ENCODE data around the gene GPR68.

The GPR68 gene, protein sequence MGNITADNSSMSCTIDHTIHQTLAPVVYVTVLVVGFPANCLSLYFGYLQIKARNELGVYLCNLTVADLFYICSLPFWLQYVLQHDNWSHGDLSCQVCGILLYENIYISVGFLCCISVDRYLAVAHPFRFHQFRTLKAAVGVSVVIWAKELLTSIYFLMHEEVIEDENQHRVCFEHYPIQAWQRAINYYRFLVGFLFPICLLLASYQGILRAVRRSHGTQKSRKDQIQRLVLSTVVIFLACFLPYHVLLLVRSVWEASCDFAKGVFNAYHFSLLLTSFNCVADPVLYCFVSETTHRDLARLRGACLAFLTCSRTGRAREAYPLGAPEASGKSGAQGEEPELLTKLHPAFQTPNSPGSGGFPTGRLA

DNA sequence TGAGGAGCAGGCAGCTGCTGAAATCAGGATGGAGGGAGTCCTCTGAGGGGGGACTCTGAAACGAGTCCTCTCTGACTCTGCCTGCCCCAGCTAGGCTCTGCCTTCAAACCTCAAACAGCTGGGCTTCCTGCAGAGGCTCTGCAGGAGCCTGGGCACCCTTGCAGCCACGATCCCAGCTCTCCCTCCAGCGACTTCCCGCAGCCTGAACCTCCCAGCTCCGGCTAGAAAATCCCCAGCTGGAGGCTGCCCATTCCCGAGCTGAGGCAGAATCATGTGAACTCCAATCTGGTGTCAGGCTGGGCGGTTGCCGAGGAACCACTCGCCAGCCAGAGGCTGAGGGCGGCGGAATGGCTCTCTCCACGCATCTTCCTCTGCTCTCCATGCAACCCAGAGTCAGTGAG is at the start of gene GPR68:
TSS of gene GPR68 (minus strand) at position 204 of the 401 bp plus-strand sequence. CDS start 9,654 bp downstream, outside the sequence.
- DNase-seq (no peak), ATAC-seq (no peak)

DNA sequence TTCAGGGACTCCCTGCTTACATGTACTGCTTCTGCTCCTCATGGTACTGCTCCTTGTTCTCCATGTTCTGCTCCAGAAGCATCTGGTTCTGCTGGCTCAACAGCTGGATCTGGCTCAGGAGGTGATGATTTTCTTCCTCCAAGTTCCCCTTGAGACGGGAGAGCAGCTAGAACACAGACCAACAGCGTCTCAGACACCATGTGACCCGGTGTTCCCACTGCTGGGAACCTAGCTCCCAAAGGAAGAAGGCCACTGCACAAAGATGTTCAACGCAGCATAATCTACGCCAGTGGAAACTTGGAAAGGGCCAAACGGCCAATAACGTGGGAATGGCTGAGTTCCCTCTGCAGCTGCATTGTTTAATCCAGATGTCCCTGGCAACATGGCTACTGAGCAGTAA is 49.6 kb upstream of the GPR68 start:
- no peak for ATAC-seq
- DNase-seq, result no peak

DNA sequence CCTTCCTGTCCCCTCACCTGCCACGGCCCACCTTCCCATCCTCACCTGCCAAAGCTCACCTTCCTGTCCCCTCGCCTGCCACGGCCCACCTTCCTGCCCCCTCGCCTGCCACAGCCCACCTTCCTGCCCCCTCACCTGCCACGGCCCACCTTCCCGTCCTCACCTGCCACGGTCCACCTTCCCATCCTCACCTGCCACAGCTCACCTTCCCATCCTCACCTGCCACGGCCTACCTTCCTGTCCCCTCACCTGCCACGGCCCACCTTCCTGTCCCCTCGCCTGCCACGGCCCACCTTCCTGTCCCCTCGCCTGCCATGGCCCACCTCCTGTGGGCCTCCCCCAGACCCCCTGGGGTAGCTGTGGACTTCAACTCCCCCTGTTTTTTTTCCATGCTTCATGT is 48.8 kb upstream of the GPR68 start:
- ATAC-seq, result no peak
- DNase-seq, result no peak

DNA sequence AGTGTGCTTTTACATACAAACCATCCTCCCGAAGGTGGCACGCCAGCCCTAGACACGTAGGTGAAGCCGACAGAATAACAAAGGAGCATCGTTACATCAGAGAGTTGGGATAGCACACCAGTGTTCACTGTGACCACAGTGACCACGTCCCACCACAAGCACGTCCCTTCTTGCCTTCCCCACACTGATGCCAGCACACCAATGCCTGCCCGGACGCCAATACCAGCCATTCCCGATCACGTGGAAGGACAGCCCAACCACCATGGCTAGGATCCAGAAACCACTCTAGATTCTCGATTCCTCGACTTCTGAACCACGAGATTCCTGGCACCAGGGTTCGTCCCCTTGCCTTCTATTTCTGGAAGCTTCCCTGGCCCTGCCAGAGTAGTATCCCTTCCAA is 48.0 kb upstream of the GPR68 start:
- no peak for DNase-seq
- ATAC-seq, result no peak

DNA sequence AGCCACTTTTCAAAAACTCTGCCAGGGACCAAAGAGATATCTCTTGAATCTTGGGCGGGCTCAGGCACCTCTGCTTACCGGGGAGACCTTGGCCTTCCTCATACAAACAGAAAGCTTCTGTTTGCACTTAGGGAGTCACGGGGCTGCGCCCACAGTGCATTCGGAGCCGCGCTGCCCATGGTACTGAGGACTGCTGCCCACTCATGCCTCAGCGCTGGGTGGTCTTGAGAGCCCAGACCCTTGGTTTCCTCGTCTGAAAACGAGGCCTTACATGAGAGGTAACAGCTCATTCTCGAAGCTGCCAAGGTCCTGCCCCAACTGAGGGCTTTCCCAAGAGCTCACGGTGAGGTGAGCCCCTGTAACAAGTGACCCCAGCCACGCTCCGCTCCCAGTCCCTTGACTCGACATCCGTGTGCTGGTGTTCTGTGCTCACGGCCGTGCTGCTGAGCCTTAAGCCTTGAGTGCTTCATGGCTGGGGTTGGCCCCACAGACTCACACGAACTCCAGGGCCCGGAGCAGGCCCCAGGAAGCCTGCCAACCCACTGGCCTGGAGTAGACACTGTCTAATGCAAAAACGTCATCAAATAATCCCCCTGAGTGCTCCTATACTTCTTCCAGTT is 47.4 kb upstream of the GPR68 start:
- no peak for DNase-seq
- no peak for ATAC-seq

DNA sequence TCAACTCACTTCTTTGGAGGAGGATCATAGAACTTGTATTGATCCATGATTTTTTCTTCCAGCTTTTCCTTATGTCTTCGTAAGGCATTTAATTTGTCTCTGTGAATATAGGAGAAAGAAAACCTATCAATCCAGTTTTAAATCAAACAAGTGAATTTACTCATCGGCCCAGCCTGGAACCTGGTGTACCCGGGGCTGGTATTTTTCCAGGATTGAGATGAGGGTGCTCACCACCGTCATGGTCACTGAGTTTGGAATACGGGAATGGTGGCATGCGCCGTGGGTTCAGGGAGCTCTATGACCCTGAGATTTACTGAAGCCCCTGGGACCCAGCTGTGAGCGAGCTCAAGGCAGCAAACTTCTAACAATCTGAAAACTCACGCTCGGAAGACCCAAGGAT is 46.5 kb upstream of the GPR68 start:
- DNase-seq, result no peak
- no peak for ATAC-seq

DNA sequence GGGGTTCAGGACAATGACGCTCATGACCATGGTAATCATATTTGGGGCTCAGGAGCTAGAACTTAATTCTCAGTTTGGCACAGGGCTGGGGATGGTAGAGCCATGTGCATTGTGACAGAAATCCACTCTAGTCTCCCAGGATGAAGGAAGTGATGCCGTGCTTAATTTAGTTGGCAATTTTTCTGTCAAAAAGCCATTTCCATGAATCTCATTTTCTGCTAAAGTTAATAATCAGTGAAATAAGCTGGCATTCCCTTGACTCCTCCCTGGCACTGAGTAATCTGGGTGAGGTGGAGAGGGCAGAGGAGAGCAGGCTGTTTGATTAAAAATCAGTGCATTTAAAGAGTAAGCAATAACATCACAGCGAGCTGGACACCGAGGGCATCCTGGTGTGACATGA is 45.0 kb upstream of the GPR68 start:
- no peak for DNase-seq
- no peak for ATAC-seq

DNA sequence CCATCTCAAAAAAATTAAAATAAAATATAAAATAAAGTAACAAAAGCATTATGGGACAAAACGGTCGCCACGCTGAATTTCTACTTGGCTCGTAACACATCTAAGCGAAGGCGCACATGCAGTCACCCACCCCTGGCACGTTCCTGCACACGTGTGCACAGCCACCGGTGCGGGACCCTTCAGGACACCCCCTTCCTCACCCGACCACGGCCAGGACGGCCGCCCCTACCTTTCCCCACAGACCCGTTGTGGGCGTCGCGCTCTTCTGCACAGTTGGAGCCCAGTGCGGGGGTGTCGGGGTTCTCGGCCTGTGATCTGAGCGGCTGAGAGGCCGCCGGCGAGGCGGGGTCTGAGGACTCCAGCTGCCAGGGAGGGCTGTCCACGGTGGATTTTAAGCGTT is 44.4 kb upstream of the GPR68 start:
- ATAC-seq (no peak), DNase-seq (no peak)

DNA sequence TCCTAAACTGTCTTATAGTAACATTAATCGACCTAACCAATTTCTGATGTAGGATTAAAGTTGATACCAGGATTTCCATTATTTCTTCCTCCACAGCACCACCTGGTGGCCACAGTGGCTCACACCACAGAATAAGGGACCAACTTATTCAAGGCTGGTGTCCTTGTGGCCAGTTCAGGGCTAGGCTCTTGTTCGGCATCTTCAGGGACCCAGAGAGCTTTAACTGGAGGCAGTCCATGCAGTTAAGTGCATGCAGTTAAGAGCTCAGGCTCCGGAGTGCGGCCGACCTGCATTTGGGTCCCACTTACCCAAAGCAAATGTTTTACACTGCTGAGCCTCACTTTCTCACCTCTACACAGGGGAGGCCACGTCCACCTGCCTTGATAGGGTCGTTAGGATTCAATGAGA is 42.0 kb upstream of the GPR68 start:
- peak; percentile 80 for ATAC-seq
- DNase-seq, result peak; percentile 83

DNA sequence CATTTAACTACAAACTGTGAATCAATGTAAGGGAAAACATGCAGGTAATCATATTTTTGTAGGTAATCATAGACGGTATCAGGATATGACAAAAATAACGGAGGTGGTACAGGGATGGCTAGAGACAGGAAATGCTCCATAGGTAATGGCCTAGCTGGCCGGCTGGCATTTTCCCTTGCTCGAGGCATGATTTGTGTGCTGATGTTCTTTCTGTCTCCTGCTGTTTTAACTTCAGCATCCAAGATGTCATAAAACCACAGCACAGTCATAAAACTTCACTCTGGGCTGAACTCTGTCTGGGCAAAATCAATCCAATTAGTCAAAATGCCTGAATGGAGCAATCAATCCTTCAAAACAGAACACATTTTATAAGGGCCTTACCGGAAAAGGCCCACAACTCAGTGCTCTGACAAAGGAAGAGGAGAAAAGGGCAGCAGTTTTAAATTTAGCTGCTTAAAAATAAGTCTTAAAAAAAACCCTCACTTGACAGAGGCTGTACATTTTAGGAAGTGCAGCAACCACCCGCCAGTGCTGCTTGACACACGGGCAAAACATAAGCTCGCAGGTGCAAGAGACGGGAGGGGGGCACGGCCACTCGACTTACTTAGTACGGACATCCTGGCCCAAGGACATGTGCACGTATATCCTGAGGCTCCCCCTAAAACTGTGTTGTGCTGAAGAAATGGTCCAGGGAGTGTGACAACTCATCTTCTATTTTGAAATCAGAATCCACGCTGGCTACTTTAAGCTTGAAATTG is 40.5 kb upstream of the GPR68 start:
- no peak for DNase-seq

DNA sequence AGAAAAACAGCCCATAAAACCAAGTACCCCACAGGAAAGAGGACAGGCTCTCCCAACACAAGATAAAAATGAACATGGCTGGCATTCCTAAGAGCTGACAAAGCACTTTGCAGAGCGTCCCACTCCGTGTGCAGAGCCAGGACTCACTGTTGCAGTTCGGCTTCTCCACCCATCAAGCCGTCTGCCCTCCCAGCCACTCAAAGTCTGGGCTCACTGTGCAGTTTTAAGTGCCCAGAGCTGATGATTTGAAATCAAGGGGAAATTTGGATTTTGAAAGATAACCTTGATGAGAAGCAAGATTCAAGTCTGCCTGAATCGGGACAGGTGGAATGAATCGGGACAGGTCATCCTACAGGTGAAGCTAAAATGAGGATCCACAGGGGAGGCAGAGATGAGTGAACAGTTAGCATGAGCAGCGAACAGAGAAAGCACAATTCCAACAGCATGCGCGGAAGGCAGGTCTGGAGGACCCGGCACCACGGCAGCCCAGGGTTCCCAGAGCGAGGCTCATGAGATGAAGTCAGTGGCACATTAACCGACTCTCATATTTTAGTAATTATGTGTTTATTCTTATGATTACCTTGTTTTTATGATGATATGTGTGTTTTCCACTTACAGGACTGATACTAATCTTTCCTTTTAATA is 39.8 kb upstream of the GPR68 start:
- no peak for ATAC-seq
- no peak for DNase-seq

More for the DNA sequence above, 40.5 kb upstream of the GPR68 start:
- ATAC-seq, result no peak

DNA sequence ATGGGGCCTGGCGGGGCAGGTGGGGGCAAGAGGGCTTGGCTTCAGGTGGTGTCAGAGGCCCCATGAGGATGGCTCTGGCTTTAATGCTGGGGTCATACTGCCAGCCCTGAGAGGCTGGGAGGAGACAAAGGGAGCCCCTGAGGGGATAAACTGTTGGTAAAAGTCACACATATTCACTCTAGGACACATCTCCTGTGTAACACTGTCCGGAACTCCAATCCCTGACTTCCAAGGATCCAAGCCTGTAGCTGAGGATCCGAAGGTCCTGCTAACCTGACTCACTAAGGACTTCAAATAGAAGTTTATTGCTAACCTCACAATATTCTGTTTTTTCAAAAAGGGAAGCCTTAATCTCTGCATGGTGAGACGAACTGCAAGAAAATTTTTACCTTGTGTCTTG is 39.2 kb upstream of the GPR68 start:
- ATAC-seq (no peak), DNase-seq (no peak)

DNA sequence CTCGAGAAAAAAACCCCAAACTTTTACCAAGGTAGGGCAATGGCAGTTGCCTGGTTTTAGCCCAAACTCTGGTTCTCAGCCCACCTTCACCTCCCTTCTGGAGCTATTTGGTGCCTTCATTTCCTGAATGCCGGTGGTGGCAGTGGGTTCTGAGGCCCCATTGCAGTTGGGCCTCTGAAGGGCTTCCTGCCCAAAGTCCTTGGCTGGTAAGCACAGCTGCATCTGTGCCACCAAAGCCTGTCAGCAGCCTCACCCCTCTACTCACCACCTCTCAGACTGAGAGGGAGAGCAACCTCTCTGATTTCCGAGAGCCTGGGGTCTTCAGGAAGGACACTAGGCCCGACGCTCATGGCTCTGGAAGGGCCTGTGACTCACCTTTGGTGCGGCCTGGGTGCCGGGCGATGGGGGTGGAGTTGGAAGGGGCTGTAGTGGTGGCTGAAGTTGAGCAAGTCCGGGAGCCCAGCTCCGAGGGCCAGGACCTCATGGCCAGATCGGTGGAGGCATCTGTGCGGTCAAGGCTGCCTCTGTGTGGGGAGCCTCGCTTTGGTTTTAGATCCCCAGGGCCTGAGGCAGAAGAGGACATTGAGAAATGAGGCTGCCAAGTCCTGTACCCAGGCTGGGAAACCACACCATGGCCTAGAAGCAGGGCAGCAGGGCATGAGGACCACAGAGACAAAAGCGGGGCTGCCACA is 38.6 kb upstream of the GPR68 start:
- DNase-seq (no peak), ATAC-seq (no peak)

DNA sequence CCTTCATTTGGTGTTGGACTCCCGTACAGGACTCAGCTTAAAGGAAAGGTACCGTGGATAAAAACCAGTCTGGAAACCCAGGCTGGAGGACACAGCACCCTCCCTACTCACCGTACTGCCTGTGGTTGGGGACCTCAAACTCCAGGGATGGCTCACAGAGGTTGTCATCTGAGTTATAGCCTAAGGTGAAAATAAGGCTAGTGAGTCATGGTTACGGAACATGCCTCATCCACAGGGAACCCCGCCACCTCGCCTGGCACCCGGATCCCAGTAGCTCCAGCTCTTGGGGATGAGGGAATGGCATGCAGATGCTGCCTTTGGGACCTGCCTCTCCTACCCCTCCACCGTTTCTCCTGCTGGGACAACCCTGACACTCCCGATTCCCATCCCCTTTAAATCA is 36.8 kb upstream of the GPR68 start:
- DNase-seq (no peak), ATAC-seq (no peak)

DNA sequence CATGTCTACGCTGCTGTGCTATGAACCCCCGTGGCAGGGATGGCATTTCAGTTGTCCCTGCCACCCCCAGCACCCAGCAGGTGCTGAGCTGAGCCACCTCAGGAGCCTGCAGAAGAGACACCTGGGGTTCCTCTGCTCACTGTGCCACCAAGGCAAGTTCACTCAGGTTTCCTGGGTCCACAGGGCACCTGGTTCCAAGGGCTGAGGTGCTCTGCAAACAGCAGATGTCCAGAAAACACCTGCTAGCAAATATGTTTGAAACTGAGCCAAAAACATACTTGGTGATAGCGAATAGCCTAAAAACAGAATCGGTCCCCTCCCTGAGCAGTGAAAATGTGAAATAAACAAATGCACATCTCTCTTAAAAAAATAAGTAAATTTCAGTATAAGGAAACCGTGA is 35.6 kb upstream of the GPR68 start:
- DNase-seq, result no peak
- ATAC-seq, result no peak

DNA sequence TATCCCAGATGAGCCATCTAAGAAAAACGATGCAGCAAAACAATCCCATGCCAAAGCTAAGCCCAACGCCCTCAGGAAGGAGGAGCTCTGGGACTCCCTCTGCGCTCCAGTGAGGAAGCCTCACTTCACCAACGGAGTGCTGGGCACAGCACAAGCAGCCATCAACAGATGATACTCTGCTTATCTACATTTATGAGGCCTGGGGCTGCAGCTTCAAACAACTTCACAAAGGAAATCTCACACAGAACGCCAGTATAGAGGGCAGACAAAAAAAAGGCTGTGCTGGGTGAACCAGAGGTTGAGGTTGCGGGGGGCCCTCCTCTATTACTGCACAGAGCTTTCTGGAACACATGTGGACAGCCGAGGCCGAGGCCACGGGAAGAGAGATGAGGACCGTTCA is 34.9 kb upstream of the GPR68 start:
- DNase-seq, result no peak

DNA sequence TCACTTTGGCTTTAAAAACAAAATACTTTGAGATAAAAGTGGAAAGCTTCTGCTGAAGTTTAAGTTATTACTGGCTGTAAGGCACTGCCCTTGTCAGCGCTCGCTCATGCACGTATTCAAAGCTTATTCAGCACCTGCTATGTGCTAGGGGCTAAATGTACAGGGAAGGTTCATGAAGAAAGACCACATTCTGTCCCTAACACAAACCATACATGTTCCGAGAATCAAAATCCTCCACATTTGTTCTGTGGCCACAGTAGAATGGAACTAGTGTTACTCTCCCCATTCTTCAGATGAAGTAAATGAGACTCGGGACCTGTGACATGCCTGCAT is 33.8 kb upstream of the GPR68 start:
- DNase-seq, result no peak
- no peak for ATAC-seq

More for the DNA sequence above, 34.9 kb upstream of the GPR68 start:
- no peak for ATAC-seq

DNA sequence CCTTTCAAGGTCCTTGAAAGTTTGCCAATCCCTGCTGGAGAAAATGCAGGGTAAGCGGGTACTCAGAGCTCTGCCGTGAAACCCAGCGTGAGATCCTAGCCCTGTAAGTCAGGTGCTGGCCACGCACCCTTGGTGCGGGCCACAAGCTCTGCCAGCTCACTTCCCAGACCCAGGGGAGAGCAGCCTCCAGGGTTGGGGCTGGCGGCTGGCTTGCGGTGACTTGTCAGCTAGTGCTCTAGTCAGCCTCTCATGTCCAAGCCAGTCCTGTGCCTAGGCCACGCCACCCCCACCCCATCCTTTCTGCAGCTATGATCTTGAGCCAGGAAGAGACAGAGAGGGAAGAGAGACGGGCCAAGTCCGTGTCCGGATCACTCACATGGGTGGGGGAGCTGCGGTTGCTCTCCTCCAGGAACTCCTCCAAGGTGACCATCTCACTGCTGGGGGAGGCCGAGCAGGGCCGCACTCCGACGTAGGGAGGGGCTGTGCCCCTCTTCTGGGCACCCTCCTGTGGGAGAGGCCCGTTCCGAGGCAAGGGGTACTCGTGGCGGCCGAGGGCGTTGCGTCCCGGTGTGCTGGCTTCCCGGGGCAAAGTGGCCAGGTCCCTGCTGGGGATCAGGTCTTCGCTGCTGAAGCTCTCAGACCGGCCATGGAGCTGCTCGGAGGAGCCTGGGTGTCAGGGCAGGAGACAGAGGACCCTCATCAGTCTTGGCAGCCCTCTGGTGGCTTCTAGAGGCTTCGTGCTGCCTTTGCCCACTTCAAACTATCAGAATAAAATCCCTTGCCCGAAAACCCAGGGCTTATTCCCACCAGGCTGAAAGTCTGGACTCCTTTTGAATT is 33.3 kb upstream of the GPR68 start:
- ATAC-seq, result no peak

DNA sequence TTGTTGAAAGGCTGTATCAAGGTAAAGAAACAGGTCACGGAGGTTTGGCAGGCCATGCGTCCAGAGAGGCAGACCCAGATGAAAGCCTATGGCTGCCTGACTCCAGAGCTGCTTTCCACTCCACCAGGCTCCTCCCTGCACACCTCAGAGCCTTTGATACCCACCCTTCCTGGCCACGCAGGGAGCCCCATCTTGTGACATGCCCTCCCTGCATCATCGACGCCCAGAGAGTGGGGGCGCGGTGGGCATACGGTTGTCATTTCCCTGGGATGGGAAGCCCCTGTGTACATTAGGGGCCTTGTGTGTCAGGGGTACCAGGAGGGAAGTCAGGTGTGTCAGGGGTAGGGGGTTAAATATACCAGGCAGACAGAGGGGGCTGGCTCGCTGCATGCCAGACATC is 30.3 kb upstream of the GPR68 start:
- ATAC-seq, result no peak
- no peak for DNase-seq

More for the DNA sequence above, 33.3 kb upstream of the GPR68 start:
- DNase-seq, result no peak

DNA sequence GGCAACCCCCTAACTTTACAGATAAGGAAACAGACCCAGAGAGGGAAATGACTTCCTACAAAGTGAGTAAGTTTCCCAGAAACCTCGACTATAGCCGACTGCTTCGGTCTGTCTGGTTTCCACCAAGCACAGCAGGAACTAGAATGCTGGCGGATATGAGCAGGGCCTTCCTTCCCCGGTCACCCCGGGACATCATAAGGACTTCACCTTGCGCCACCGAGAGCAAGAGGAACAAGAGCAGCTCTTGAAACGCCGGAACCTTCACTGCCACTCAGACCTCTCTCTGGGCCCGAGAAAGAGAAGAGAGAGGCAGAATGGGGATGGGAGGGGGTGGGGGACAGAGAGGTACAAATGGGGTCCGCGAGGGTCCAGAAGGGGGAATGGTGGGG is 29.4 kb upstream of the GPR68 start:
- DNase-seq, result no peak

DNA sequence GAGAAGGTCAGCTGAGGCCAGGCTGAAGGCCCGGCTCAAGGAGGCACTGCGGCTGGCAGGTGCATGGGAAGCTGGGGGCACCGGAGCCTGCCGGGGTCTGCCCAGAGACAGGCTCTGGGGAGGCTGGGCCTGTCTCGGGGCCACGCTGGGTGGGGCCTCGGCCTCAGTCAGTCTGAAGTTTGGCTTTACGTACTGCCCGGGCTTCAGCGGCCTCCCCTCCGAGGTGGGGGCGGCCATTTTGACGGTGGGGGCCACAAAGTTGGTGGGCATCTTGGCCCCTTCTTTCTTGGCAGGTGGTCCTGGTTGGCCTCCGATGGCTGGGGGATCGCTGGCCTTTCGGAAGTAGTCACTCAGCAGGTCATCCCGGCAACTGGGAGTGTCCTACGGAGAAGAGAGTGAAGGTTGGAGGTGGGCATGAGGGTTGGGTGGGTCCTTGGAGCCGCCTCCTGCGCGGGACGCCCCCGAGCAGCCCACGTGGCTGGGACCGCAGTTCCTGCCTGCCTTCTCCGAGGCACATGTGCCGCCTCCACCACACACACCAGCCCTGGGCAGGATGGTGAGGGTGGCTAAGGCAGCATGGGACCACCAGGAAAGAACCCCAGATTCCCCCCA is 28.9 kb upstream of the GPR68 start:
- ATAC-seq (no peak), DNase-seq (no peak)

More for the DNA sequence above, 29.4 kb upstream of the GPR68 start:
- ATAC-seq, result no peak
